ENCODE results near the gene STRIP2. TPM values are rescaled to one million over a fixed set of nuclear protein-coding genes. Genes with fewer than 3 reads are reported as not detected.

STRIP2 gene, protein sequence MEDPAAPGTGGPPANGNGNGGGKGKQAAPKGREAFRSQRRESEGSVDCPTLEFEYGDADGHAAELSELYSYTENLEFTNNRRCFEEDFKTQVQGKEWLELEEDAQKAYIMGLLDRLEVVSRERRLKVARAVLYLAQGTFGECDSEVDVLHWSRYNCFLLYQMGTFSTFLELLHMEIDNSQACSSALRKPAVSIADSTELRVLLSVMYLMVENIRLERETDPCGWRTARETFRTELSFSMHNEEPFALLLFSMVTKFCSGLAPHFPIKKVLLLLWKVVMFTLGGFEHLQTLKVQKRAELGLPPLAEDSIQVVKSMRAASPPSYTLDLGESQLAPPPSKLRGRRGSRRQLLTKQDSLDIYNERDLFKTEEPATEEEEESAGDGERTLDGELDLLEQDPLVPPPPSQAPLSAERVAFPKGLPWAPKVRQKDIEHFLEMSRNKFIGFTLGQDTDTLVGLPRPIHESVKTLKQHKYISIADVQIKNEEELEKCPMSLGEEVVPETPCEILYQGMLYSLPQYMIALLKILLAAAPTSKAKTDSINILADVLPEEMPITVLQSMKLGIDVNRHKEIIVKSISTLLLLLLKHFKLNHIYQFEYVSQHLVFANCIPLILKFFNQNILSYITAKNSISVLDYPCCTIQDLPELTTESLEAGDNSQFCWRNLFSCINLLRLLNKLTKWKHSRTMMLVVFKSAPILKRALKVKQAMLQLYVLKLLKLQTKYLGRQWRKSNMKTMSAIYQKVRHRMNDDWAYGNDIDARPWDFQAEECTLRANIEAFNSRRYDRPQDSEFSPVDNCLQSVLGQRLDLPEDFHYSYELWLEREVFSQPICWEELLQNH
- total RNA-seq (ENCODE audit: unreplicated experiment): 9.1 TPM
- long read RNA-seq, partial matches to known transcripts: 1 of 1 reads
- long read RNA-seq, other reads (novel, unspliced or antisense): 0 of 1 reads

DNA sequence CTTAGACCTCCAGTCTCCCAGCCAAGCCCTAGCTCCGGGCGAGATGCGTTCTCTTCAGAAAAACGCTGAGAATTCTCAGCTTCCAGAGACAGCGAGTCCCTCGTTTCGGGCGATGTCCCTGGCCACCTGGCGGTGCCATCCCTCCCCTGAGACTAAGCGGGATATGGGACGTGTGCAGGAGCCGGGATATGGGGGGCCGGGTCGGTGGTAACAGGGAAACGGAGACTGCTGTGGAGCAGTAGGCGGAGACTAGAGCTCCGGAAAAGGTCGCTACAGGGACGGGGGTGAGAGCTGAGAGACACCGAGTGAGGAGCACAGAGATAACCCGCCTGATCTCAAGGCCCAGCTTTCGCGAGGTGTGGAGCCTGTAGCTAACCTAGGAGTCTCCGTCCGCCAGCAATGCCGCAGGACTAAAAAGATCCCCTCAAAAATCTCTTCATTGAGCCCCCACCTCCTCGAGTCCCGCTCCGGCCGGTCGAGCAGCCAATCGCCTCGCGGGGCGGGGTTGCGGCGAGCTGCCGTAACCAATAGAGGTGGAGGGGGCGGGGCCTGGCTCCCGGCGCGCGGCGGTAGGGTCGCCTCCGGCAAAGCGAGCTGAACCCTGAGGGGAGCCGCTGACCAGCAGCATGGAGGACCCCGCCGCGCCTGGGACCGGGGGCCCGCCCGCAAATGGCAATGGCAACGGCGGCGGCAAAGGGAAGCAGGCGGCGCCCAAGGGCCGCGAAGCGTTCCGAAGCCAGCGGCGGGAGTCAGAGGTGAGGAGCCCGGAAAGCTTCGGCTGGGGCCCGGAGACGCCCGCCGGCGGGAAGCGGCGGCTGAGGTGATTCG lies at the start of gene STRIP2:
TSS of gene STRIP2 (plus strand) at position 586 of the 828 bp plus-strand sequence. CDS start at position 627, 41 bp downstream.
- Mint-ChIP-seq H3K4me1 (ENCODE audit: unreplicated experiment) (peaks cover 12% of the 10 kb centered on the region), H3K4me3 (ENCODE audit: unreplicated experiment) (peak within 1 kb of the TSS; percentile 96), H3K9me3 (ENCODE audit: unreplicated experiment) (no peaks in the 10 kb centered on the region), H3K27ac (ENCODE audit: unreplicated experiment) (peak within 1 kb of the TSS; percentile 81), H3K27me3 (ENCODE audit: unreplicated experiment) (peaks cover 5% of the 10 kb centered on the region), H3K36me3 (ENCODE audit: low read depth, unreplicated experiment) (peaks cover 5% of the 10 kb centered on the region)
- peak; percentile 96 for DNase-seq (ENCODE audit: low spot score)
- TF ChIP-seq, protein P1, sequence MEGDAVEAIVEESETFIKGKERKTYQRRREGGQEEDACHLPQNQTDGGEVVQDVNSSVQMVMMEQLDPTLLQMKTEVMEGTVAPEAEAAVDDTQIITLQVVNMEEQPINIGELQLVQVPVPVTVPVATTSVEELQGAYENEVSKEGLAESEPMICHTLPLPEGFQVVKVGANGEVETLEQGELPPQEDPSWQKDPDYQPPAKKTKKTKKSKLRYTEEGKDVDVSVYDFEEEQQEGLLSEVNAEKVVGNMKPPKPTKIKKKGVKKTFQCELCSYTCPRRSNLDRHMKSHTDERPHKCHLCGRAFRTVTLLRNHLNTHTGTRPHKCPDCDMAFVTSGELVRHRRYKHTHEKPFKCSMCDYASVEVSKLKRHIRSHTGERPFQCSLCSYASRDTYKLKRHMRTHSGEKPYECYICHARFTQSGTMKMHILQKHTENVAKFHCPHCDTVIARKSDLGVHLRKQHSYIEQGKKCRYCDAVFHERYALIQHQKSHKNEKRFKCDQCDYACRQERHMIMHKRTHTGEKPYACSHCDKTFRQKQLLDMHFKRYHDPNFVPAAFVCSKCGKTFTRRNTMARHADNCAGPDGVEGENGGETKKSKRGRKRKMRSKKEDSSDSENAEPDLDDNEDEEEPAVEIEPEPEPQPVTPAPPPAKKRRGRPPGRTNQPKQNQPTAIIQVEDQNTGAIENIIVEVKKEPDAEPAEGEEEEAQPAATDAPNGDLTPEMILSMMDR (IDR thresholded peaks at IDR 0.05; ENCODE audit: unreplicated experiment): no peak

DNA sequence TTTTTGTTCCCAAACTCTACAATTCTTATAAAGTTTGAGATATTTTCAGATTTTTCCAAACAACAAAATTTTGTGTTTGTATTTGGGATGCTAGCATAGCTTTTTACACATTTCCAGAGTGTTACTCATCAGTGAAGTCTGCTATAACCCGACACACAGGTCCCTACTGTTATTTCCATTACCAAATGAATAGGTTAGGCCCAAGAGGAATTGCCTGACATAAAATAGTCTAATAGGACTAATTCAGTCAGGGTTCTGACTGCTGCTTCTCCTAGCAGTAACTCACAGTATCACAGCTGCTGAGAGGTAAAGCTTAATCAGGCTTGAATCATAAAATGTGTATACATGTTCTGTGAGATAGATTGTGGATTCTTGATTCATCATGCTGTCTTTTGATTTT lies 49.1 kb upstream of the STRIP2 start:
- Mint-ChIP-seq H3K9me3 (ENCODE audit: unreplicated experiment) (no peaks in the 10 kb centered on the region), H3K36me3 (ENCODE audit: low read depth, unreplicated experiment) (no peaks in the 10 kb centered on the region), H3K27me3 (ENCODE audit: unreplicated experiment) (no peaks in the 10 kb centered on the region), H3K4me3 (ENCODE audit: unreplicated experiment) (no peak overlapping the region), H3K4me1 (ENCODE audit: unreplicated experiment) (peaks cover 2% of the 10 kb centered on the region), H3K27ac (ENCODE audit: unreplicated experiment) (no peak overlapping the region)
- DNase-seq (ENCODE audit: low spot score): no peak
- TF ChIP-seq, protein P1 (IDR thresholded peaks at IDR 0.05; ENCODE audit: unreplicated experiment): no peak

- Mint-ChIP-seq H3K27ac (ENCODE audit: unreplicated experiment) (no peak overlapping the region), H3K27me3 (ENCODE audit: unreplicated experiment) (no peaks in the 10 kb centered on the region), H3K4me3 (ENCODE audit: unreplicated experiment) (no peak overlapping the region), H3K36me3 (ENCODE audit: low read depth, unreplicated experiment) (no peaks in the 10 kb centered on the region), H3K9me3 (ENCODE audit: unreplicated experiment) (no peaks in the 10 kb centered on the region), H3K4me1 (ENCODE audit: unreplicated experiment) (peaks cover 2% of the 10 kb centered on the region)
- no peak for DNase-seq (ENCODE audit: low spot score)
- TF ChIP-seq, protein P1 (IDR thresholded peaks at IDR 0.05; ENCODE audit: unreplicated experiment): no peak
Measured at GRCh38 chr7:129385598-129385997, 48.6 kb upstream of the STRIP2 start.

- no peak overlapping the region for H3K27ac Mint-ChIP-seq (ENCODE audit: unreplicated experiment)
- no peak overlapping the region for H3K4me3 Mint-ChIP-seq (ENCODE audit: unreplicated experiment)
- H3K27me3 Mint-ChIP-seq (ENCODE audit: unreplicated experiment): no peaks in the 10 kb centered on the region
- no peak for DNase-seq (ENCODE audit: low spot score)
- TF ChIP-seq, protein P1 (IDR thresholded peaks at IDR 0.05; ENCODE audit: unreplicated experiment): no peak
- H3K4me1 Mint-ChIP-seq (ENCODE audit: unreplicated experiment): peaks cover 2% of the 10 kb centered on the region
- H3K36me3 Mint-ChIP-seq (ENCODE audit: low read depth, unreplicated experiment): no peaks in the 10 kb centered on the region
- no peaks in the 10 kb centered on the region for H3K9me3 Mint-ChIP-seq (ENCODE audit: unreplicated experiment)
Measured at GRCh38 chr7:129386506-129386905, 47.7 kb upstream of the STRIP2 start.
